GM12873 (cell line): ENCODE measurements around the gene EIF4E2.

ENCODE experiments used
- TF ChIP-seq, protein P1 (sequence below): IDR thresholded peaks from 2 replicates; pipeline ENCODE4 v1.5.1; 2012; ENCODE audit warnings: low read depth, mild to moderate bottlenecking, moderate library complexity, low read length, control low read depth; ENCODE audit not compliant: insufficient read depth; ENCODE audit errors: missing control alignments

EIF4E2 gene

DNA sequence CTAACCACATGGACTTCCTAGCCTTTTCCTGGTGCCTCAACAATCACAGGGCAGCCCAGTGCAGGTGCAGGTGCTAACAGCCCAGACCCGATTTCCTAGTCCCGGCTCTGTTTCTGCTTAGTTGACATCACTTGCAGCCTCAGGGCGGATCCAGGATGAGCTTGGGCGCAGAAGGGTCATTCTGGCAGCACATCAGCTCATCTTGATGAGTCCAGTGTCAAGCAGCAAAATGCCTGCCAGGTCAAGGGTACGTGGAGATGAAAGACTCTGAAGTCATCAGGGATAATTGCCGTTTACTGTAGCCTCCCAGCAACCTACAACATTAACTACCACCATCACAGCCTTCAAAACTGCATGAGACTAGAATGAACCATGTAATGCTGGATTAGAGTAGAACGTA lies 43.5 kb downstream of the EIF4E2 start:
- TF ChIP-seq, protein P1, sequence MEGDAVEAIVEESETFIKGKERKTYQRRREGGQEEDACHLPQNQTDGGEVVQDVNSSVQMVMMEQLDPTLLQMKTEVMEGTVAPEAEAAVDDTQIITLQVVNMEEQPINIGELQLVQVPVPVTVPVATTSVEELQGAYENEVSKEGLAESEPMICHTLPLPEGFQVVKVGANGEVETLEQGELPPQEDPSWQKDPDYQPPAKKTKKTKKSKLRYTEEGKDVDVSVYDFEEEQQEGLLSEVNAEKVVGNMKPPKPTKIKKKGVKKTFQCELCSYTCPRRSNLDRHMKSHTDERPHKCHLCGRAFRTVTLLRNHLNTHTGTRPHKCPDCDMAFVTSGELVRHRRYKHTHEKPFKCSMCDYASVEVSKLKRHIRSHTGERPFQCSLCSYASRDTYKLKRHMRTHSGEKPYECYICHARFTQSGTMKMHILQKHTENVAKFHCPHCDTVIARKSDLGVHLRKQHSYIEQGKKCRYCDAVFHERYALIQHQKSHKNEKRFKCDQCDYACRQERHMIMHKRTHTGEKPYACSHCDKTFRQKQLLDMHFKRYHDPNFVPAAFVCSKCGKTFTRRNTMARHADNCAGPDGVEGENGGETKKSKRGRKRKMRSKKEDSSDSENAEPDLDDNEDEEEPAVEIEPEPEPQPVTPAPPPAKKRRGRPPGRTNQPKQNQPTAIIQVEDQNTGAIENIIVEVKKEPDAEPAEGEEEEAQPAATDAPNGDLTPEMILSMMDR: no peak

DNA sequence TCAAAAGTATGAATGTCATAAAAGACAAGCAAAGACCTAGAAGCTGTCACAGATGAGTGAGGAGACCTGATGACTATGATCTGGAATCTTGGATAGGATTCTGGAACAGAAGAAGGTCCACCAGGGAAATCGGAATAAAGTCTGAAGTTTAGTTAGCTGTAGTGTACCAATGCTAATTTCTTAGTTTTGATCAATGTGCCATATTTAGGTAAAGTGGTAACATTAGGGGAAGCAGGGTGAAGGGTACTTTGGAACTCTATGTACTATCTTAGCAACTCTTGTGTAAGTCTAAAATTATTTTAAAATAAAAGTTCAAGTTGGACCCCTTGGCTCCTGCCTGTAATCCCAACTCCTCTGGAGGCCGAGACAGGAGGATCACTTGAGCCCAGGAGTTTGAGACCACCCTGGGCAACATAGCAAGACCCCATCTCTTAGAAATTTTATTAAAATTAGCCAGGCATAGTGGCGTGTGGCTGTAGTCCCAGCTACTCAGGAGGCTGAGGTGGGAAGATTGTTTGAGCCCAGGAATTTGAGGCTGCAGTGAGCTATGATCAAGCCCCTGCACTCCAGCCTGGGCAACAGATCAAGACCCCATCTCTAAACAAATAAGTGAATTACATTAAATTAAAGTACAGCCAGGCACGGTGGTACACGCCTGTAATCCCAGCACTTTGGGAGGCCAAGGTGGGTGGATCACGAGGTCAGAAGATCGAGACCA lies 47.0 kb downstream of the EIF4E2 start:
- TF ChIP-seq, protein P1: no peak

DNA sequence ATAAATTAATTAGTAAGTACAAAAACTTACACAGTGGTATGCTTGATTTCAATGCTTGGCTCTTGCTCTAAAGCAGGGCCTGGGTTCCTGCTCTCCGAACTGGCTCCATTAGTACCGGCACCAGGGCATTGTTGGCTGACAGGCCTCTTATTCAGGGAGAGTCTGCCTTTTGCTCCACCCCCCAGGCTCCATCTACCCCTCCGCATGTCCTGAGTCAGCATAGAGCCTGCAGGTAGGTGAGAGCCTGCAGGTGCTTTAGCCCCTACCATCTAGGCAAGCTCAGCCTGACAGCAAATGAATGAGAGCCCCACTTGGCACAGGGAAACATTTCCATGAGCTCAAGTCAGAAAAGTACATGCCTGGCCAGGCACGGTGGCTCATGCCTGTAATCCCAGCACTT lies 47.8 kb downstream of the EIF4E2 start:
- TF ChIP-seq, protein P1: no peak

DNA sequence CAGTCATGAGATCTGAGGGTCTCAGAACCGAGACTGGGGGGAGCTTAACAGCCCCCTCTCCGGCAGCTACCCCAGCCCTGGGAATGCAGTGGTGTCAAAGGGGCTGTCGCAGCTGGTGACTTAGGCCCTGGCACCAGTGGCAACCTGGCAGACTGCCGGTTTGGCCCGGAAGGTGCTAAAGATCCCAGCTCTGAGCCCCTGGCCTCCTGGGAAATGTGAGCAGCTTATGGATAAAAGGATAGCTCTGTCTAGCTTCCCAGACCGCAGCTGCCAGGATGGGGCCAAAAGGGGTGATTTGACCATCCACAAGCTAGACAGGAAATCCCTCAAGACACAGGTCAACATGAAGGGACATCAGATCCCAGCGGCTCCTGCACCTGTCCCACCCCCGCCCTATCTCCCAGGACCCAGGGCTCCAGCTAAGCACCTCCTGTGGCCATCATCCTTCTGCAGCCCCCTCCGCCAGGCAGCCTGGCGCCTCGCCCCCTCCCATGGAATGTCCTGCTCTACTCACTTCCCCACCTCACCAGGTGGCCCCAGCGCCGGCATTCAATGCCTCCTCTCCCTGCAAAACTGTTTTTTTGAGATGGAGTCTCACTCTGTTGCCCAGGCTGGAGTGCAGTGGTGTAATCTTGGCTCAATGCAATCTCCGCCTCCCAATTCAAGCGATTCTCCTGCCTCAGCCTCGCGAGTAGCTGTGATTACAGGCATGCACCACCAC lies 49.7 kb downstream of the EIF4E2 start:
- TF ChIP-seq, protein P1: no peak

DNA sequence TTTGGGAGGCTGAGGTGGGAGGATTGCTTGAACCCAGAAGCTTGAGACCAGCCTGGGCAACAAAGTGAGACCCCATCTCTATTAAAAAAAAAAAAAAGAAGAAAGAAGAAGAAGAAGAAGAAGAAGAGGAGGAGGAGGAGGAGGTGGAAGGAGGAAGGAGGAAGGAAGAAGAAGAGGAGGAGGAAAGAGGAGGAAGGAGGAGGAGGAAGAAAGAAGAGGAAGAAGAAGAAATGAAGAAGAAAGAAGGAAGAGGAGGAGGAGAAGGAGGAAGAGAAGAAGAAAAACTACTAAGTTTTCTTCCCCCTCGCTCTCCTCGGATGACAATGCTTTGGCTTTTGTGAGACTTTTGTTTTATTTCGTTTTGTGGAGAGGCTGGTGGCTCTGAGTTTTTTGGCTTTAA lies 52.8 kb downstream of the EIF4E2 start:
- TF ChIP-seq, protein P1: no peak

DNA sequence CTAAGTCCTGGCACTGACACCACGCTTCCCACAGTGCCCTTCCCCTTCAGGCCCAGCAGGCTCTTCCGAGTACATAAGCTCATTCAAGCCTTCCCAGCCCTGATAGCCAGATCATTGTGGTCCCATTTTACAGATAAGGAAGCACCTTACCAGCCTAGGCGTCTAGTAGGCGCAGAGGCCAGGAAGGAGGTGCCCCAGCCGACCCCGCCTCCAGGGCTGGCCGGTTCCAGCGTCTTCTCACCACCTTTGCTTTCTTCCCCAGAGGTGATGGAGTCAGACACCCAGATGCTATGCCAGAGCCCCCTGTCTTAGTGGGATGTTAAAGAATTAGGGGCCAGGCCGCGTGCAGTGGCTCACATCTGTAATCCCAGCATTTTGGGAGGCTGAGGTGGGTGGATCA lies 54.0 kb downstream of the EIF4E2 start:
- TF ChIP-seq, protein P1: no peak

DNA sequence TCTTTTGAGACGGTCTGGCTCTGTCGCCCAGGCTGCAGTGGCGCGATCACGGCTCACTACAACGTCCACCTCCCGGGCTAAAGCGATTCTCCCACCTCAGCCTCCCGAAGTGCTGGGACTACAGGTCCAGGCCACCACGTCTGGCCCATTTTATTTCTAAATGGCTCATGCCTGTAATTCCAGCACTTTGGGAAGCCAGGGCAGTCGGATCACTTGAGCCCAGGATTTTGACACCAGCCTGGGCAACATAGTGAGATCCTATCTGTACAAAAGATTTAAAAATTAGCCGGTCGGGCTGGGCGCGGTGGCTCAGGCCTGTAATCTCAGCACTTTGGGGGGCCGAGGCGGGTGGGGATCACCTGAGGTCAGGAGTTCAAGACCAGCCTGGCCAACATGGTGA lies 56.5 kb downstream of the EIF4E2 start:
- TF ChIP-seq, protein P1: no peak
